ENCODE results near the gene GLI1. TPM values are rescaled to one million over a fixed set of nuclear protein-coding genes. Genes with fewer than 3 reads are reported as not detected.
A peak's percentile ranks its signal among the peaks of the same experiment; 100 is the strongest.
"Not testable (repeated sequence)": the region's sequence is repeated elsewhere in the genome, so short reads cannot be mapped to it uniquely, and the experiment has no call there.

GLI1 gene
- total RNA-seq, 1 experiment from 2014 or later, result 4.0 TPM

DNA sequence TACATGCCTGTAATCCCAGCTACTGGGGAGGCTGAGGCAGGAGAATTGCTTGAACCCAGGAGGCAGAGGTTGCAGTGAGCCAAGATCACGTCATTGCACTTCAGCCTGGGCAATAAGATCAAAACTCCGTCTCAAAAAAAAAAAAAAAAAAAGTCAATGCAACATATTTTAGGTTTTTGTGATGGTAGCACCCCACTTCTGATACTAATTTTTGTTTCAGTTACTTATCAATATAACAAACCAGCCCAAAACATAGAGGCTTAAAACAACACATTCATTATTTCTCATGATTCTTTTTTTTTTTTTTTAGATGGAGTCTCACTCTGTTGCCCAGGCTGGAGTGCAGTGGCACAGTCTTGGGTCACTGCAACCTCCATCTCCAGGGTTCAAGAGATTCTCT is 18.2 kb upstream of the GLI1 start:
- DNase-seq (ENCODE audit: low read depth), result not testable (repeated sequence)

GRCh38 chr12:57441846-57442427 is 17.6 kb upstream of the GLI1 start:
- no peak for DNase-seq (ENCODE audit: low read depth)

GRCh38 chr12:57444337-57444736 is 15.2 kb upstream of the GLI1 start:
- not testable (repeated sequence) for DNase-seq (ENCODE audit: low read depth)

- no peak for DNase-seq (ENCODE audit: low read depth)
Measured at GRCh38 chr12:57444744-57445143, 14.8 kb upstream of the GLI1 start.

DNA sequence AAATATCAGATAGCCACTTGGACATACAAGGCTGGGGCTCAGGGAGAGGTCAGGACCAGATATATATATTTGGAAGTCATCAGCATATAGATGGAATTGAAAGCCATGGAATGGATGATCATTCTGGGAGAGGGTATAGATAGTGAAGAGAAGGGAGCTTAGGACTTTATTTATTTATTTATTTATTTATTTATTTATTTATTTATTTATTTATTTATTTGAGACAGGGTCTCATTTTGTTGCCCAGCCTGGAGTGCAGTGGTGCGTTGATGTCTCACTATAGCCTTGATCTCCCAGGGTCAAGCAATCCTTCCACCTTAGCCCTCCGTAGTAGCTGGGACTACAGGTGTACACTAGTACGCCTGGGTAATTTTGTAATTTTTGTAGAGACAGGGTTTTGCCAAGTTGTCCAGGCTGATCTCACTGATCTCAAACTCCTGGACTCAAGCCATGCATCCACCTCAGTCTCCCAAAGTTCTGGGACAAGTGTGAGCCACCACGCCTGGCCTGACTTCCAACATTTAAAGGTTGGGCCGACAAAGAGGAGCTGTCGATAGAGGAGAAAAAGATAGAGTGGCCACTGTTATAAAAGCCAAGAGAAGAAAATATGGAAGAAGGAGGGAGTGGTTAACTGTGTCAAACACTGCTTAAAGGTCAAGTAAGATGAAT is 13.2 kb upstream of the GLI1 start:
- DNase-seq (ENCODE audit: low read depth), result no peak

- DNase-seq (ENCODE audit: low read depth), result no peak
Measured at GRCh38 chr12:57448669-57449068, 10.9 kb upstream of the GLI1 start.

GRCh38 chr12:57449375-57449774 is 10.2 kb upstream of the GLI1 start:
- no peak for DNase-seq (ENCODE audit: low read depth)

- no peak for DNase-seq (ENCODE audit: low read depth)
Measured at GRCh38 chr12:57450057-57450456, 9.5 kb upstream of the GLI1 start.

DNA sequence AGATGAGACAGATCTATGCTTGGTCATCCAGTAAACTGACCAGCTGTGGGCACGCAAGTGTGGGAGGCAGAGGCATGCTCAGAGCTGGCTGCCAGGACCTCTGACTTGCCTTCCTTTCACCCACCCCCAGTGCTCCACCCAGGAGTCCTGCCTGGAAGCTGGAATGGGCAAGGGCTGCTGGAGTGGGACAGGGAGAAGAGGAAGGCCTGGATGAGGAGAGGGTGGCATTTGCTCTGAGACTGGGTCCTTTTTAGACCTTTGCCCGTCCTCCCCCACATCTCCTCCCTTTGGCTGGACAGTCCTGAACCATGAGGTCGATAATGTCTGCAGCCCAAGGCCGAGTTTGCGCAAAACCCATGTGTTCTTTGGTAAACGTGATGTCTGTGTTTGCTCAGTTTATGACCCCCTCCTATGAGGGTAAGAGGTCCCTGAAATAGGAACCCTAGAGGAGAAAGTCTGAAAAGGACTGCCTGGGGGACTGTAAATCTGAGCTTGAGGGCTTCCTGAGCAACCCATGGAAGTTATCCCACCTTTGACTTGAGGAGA is 8.3 kb upstream of the GLI1 start:
- no peak for DNase-seq (ENCODE audit: low read depth)

DNA sequence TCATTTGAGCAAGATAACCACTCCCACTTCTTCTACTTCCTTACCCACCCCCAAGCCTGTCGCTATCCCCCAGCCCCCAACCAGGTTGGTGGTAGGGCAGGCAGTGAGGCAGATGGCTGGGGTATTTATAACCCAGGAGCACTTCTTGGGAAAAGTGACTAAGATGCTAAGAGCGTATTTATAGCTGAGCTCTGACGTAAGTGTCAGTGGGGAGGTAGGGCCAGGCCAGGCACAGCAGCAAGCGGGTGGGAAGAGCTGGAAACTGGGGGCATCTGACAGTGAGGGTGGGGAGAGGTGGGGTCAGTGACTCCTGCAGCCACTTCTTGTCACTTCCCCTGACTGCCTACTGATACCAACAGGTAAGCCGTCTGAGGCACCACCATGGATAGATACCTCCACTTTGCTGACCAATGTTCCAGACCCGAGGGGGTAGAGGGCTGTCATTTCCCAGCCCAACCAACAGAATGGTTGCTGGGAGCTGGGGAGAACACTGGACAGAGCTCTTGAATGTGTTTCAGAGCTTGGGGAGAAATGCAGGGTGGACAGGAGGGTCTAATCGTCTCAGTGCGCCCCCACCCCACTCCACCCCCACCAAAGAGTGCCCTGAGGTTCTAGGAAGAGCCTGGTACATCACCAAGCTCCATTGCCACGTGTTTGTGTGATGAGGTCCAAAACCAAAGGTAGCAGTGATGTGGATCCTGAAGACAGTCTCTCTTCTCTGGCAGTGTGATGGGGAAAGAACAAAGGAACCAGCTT is 7.2 kb upstream of the GLI1 start:
- DNase-seq (ENCODE audit: low read depth), result peak; percentile 84

- DNase-seq (ENCODE audit: low read depth), result peak; percentile 70
Measured at GRCh38 chr12:57452937-57453509, 6.6 kb upstream of the GLI1 start.

- no peak for DNase-seq (ENCODE audit: low read depth)
Measured at GRCh38 chr12:57454213-57454565, 5.4 kb upstream of the GLI1 start.

GRCh38 chr12:57454566-57455373 is 4.8 kb upstream of the GLI1 start, which contains the start of gene INHBE:
INHBE (plus strand) TSS chr12:57455307; CDS start chr12:57455537, 230 bp downstream.
- DNase-seq (ENCODE audit: low read depth), result peak; percentile 45

DNA sequence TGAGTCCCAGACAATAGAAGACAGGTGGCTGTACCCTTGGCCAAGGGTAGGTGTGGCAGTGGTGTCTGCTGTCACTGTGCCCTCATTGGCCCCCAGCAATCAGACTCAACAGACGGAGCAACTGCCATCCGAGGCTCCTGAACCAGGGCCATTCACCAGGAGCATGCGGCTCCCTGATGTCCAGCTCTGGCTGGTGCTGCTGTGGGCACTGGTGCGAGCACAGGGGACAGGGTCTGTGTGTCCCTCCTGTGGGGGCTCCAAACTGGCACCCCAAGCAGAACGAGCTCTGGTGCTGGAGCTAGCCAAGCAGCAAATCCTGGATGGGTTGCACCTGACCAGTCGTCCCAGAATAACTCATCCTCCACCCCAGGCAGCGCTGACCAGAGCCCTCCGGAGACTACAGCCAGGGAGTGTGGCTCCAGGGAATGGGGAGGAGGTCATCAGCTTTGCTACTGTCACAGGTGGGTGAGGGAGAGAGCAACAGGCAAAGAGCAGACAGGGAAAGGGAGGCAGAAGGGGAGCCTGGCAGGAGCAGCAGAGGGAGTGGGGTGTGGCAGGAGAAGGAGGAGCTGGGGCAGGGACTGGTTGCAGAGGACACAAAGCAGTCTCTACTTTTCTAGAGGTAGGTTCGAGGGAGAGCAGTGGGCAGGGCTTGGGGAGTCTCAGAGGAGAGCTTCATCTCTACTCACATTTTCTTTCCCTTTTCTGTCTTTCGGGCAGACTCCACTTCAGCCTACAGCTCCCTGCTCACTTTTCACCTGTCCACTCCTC is 4.0 kb upstream of the GLI1 start:
- no peak for DNase-seq (ENCODE audit: low read depth)

- peak; percentile 61 for DNase-seq (ENCODE audit: low read depth)
Measured at GRCh38 chr12:57456145-57456700, 3.4 kb upstream of the GLI1 start.

DNA sequence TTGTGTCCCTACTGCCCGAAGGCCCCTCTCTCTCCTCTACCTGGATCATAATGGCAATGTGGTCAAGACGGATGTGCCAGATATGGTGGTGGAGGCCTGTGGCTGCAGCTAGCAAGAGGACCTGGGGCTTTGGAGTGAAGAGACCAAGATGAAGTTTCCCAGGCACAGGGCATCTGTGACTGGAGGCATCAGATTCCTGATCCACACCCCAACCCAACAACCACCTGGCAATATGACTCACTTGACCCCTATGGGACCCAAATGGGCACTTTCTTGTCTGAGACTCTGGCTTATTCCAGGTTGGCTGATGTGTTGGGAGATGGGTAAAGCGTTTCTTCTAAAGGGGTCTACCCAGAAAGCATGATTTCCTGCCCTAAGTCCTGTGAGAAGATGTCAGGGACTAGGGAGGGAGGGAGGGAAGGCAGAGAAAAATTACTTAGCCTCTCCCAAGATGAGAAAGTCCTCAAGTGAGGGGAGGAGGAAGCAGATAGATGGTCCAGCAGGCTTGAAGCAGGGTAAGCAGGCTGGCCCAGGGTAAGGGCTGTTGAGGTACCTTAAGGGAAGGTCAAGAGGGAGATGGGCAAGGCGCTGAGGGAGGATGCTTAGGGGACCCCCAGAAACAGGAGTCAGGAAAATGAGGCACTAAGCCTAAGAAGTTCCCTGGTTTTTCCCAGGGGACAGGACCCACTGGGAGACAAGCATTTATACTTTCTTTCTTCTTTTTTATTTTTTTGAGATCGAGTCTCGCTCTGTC is 2.7 kb upstream of the GLI1 start:
- no peak for DNase-seq (ENCODE audit: low read depth)

- no peak for DNase-seq (ENCODE audit: low read depth)
Measured at GRCh38 chr12:57458665-57459054, 925 bp upstream of the GLI1 start.

DNA sequence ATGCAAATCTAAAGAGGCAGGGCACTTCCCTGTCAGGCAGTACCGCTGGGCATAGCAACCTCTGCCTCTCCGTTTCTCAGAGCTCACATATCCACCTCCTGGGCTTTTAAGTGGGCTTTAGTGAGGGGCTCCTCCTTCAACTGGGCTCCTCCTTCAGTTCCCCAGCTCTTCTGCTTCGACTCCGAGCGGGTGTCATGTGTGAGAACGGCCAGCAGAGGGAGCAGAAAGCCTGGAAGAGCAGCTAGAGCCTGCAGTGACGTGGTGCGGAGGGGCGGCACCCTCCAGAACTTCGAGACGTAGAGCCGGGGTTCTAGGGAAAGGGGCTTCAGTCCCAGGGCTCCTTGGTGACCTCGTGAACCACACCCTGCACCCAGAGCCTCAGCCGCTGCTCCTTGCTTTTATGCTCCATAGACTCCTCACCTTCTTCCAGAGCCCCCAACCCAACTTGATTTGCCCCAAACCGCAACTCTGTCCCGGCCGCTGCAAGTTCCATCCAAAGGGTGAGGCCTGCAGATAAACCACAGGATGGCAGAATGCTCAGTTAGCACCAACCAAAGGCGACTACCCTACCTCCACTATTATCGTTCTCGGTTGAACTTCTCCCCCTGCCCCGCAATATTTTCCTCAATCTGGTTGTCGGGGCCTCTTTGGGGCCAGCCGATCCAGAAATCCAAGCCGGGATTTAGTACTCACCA is 383 bp upstream of the GLI1 start:
- DNase-seq (ENCODE audit: low read depth), result peak; percentile 98

GRCh38 chr12:57460468-57460784 is 841 bp downstream of the GLI1 start:
- no peak for DNase-seq (ENCODE audit: low read depth)

Measured in HT1080 (cell line).